ENCODE measurements around the gene PDE4D. TPM values are rescaled to one million over a fixed set of nuclear protein-coding genes. Genes with fewer than 3 reads are reported as not detected.
"Not testable (repeated sequence)": the region's sequence is repeated elsewhere in the genome, so short reads cannot be mapped to it uniquely, and the experiment has no call there.

The PDE4D gene
- total RNA-seq, 1 experiment from 2014 or later, result 4.9 TPM

GRCh38 chr5:59758566-59758965 lies 135.0 kb downstream of the PDE4D start:
- in situ Hi-C loops (cut with HindIII; ENCODE audit: low sequenced_read_pairs), result no loop called here
- DNase-seq (ENCODE audit: low spot score), result no peak

GRCh38 chr5:59757442-59757841 lies 136.1 kb downstream of the PDE4D start:
- in situ Hi-C loops (cut with HindIII; ENCODE audit: low sequenced_read_pairs), result no loop called here

GRCh38 chr5:59756373-59757035 lies 137.0 kb downstream of the PDE4D start:
- in situ Hi-C loops (cut with HindIII; ENCODE audit: low sequenced_read_pairs), result no loop called here

More at GRCh38 chr5:59757442-59757841, 136.1 kb downstream of the PDE4D start:
- no peak for DNase-seq (ENCODE audit: low spot score)

GRCh38 chr5:59755476-59755875 lies 138.1 kb downstream of the PDE4D start:
- in situ Hi-C loops (cut with HindIII; ENCODE audit: low sequenced_read_pairs), result no loop called here
- DNase-seq (ENCODE audit: low spot score), result no peak

More at GRCh38 chr5:59756373-59757035, 137.0 kb downstream of the PDE4D start:
- no peak for DNase-seq (ENCODE audit: low spot score)

- no peak for DNase-seq (ENCODE audit: low spot score)
- in situ Hi-C loops (cut with HindIII; ENCODE audit: low sequenced_read_pairs), result no loop called here
Measured at GRCh38 chr5:59753599-59753998, 139.9 kb downstream of the PDE4D start.

- no peak for DNase-seq (ENCODE audit: low spot score)
- in situ Hi-C loops (cut with HindIII; ENCODE audit: low sequenced_read_pairs), result no loop called here
Measured at GRCh38 chr5:59749782-59750520, 143.6 kb downstream of the PDE4D start.

GRCh38 chr5:59748036-59748663 lies 145.4 kb downstream of the PDE4D start:
- in situ Hi-C loops (cut with HindIII; ENCODE audit: low sequenced_read_pairs); DNase-seq (ENCODE audit: low spot score): not testable (repeated sequence)

GRCh38 chr5:59746241-59746765 lies 147.2 kb downstream of the PDE4D start:
- DNase-seq (ENCODE audit: low spot score), result peak; percentile 17
- in situ Hi-C loops (cut with HindIII; ENCODE audit: low sequenced_read_pairs), result no loop called here

- peak; percentile 37 for DNase-seq (ENCODE audit: low spot score)
- in situ Hi-C loops (cut with HindIII; ENCODE audit: low sequenced_read_pairs), result no loop called here
Measured at GRCh38 chr5:59745415-59745863, 148.1 kb downstream of the PDE4D start.

- in situ Hi-C loops (cut with HindIII; ENCODE audit: low sequenced_read_pairs), result no loop called here
- DNase-seq (ENCODE audit: low spot score), result no peak
Measured at GRCh38 chr5:59744531-59744992, 149.0 kb downstream of the PDE4D start.

- DNase-seq (ENCODE audit: low spot score), result no peak
- in situ Hi-C loops (cut with HindIII; ENCODE audit: low sequenced_read_pairs), result no loop called here
Measured at GRCh38 chr5:59741599-59741998, 151.9 kb downstream of the PDE4D start.

- in situ Hi-C loops (cut with HindIII; ENCODE audit: low sequenced_read_pairs), result no loop called here
- no peak for DNase-seq (ENCODE audit: low spot score)
Measured at GRCh38 chr5:59738024-59738423, 155.5 kb downstream of the PDE4D start.

GRCh38 chr5:59732806-59733205 lies 160.7 kb downstream of the PDE4D start:
- in situ Hi-C loops (cut with HindIII; ENCODE audit: low sequenced_read_pairs), result no loop called here
- no peak for DNase-seq (ENCODE audit: low spot score)

- in situ Hi-C loops (cut with HindIII; ENCODE audit: low sequenced_read_pairs), result no loop called here
- no peak for DNase-seq (ENCODE audit: low spot score)
Measured at GRCh38 chr5:59732301-59732700, 161.2 kb downstream of the PDE4D start.

- no peak for DNase-seq (ENCODE audit: low spot score)
- in situ Hi-C loops (cut with HindIII; ENCODE audit: low sequenced_read_pairs), result no loop called here
Measured at GRCh38 chr5:59731809-59732208, 161.7 kb downstream of the PDE4D start.

GRCh38 chr5:59729820-59730219 lies 163.7 kb downstream of the PDE4D start:
- in situ Hi-C loops (cut with HindIII; ENCODE audit: low sequenced_read_pairs), result no loop called here
- DNase-seq (ENCODE audit: low spot score), result no peak

- DNase-seq (ENCODE audit: low spot score), result no peak
- in situ Hi-C loops (cut with HindIII; ENCODE audit: low sequenced_read_pairs), result no loop called here
Measured at GRCh38 chr5:59729357-59729756, 164.2 kb downstream of the PDE4D start.

GRCh38 chr5:59728356-59728755 lies 165.2 kb downstream of the PDE4D start:
- DNase-seq (ENCODE audit: low spot score), result no peak
- in situ Hi-C loops (cut with HindIII; ENCODE audit: low sequenced_read_pairs), result no loop called here

- in situ Hi-C loops (cut with HindIII; ENCODE audit: low sequenced_read_pairs), result no loop called here
- DNase-seq (ENCODE audit: low spot score), result no peak
Measured at GRCh38 chr5:59727186-59727585, 166.3 kb downstream of the PDE4D start.

GRCh38 chr5:59725392-59725767 lies 168.1 kb downstream of the PDE4D start:
- DNase-seq (ENCODE audit: low spot score), result no peak
- in situ Hi-C loops (cut with HindIII; ENCODE audit: low sequenced_read_pairs), result no loop called here
